Fibroblast of skin of abdomen (primary cell): Measurements from ENCODE around the gene RAD51B.

Experiments used
- DNase-seq: peaks from one replicate; pipeline ENCODE4 v3.0.0-alpha.2; 2013

The RAD51B gene

DNA sequence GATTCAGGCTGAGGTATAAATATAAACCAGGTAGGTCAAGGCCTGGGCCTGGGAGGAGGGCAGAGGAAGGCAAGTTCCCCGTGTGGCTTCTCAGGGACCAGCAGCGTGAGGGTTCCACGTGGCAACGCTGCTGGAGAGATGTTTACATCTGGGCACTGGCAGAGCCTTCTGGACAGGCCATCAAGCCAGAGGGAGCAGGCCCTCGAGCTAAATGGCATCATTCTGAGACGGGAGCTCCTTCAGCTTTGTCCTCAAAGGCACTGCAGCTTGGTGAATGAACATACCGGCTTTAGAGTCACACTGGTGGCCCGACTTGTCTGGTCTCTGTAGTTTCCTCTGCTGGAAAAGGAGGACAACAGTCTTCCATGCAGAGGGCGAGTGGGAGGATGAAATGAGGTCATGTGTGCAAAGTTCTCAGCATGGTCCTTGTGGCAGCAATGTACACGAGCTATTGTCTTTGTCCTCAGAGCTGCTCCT lies 742.0 kb downstream of the RAD51B start:
- DNase-seq = no peak

DNA sequence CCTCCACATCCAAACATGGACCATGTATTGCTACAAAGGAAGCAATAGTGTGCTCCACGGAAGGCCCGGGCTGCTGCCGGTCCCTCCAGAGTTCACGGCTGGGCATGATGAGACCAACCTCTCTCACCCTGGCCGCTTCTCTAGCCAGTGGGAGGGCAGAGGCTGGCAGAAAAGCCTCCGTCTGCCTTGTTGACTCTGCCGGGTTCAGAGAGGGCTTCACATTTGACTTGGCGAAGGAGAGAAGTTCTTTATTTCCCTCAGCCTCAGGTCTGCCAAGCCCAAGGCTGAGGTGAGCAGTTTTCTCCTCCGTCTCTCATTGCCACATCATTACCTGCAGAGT lies 743.3 kb downstream of the RAD51B start:
- no peak for DNase-seq

DNA sequence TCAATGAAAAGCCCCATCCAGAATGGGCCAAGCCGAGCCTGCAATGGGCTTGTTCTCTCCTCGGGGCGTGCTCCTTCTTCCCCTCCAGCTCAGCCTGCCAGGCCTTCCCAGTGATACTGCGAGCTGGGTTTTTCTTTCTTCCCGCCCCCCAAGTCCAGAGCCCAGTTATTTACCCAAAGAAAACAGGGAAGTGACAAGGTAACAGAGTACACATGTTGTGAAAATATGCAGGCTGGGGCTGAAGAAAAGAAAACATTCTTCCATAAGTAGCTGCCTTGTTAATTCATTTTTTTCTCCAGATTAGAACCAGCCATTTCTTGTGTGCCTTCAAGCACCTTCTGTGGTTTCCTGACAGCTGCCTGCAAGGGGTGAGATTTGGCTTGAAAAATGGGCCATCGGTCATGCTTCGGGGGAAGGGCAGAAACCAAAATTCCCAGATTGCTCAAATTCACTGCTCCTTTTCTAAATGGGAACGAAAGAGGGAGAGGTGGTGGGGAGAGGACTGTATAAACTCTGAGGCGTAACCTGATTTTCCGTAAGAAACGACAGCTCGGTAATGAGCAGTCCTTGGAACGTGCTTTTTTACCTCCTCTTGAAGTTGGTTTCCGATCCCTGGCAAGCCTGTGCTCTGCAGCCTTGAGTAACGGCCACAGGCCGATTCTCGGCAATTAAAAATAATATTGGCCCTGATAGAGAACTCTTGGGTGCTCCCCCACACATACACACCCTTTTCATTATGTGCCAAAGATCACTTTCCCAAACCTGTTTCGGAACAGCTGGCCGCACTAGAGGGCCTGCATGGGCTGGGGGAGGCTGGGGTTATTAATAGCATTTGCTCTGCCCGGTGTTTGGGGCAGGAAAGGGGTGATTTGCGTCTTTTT lies 743.9 kb downstream of the RAD51B start:
- DNase-seq = peak; percentile 83

DNA sequence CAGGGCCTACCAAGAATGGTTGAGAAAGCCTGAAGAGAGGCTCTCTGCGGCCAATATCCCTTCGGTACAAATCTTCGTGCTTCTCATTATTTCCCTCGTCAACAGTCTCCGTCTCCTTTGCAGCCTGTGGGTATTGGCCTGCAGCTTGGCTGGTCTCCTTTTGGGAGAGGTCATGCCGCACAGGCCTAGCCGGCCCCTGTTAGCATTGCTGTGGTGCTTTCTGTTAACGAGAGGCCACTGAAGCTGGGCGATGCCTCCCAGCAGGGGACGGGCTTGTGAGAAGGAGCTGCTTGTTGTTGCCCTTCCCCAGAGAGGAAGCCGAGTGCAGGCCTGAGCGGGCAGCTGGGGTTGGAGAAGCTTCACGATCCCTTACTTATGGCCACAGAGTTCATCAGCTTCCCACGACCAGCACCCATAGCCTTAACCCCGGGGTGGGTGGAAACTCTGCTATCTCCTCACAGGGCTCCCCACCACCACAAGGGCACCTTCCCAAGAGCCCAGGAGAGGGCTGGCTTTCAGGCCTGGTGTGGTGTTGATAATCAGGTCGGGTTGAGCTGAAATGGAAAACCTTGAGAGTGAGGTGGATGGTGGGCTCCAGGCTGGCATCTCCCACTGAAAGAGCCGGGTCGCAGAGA lies 744.7 kb downstream of the RAD51B start:
- no peak for DNase-seq

DNA sequence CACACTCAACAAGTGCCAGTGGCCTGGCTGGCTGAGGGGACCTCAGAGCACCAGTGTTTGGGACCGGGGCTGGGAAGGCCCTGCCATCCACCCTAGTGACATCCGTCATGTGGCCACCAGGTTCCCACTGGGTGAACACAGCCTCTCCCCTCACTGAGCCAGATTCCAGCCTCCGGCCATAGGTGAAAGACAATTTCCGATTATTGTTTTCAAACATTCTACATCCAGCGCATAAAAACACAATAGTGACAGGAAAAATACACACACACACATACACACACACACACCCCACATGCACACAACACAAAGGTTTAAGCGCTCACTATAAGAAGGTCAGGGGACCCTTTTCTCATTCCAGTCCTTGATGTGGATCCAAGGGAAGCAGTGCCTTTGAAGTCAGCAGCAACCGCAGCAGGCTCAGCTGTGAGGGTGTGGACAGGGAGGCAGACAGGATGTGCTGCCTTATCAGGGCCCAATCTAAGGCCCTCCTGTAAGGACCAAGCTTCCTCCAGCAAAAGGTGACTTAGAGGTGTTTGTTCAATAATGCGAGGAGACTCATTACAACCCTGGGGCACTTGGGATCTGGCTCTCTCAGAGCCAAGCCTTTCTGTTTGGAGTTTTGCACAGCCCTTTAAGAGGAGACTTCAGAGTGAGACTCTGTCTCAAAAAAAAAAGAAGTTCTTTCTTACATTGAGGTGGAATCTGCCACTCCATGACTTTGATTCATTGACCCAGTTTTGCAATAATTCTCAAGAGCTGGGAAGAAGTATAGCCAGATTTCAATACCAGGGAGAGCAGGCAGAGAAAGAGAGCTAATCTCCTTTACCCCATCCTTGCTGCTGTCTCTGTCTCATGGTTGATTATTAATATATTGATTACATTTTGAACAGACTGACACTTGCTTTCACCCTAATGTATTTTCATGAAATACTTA lies 745.5 kb downstream of the RAD51B start:
- DNase-seq = no peak

DNA sequence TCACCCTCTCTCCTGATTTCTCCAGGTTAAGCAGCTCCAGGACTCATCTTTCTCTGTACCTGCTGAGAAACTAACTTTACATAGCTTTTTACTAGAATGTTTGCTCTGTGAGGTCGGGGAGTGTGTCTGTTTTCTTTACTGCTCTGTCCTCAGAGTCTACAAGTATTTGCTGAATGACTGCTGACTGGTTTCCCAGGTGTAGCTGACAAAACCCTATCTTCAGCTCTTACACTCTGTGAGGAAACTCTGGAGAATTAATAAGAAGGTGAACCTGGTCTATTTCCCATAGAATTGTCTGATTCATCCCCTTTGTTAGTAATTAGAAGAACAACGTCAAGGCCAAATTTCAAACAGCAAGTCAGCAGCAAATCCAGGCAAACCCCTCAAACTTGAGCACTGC lies 746.5 kb downstream of the RAD51B start:
- no peak for DNase-seq

DNA sequence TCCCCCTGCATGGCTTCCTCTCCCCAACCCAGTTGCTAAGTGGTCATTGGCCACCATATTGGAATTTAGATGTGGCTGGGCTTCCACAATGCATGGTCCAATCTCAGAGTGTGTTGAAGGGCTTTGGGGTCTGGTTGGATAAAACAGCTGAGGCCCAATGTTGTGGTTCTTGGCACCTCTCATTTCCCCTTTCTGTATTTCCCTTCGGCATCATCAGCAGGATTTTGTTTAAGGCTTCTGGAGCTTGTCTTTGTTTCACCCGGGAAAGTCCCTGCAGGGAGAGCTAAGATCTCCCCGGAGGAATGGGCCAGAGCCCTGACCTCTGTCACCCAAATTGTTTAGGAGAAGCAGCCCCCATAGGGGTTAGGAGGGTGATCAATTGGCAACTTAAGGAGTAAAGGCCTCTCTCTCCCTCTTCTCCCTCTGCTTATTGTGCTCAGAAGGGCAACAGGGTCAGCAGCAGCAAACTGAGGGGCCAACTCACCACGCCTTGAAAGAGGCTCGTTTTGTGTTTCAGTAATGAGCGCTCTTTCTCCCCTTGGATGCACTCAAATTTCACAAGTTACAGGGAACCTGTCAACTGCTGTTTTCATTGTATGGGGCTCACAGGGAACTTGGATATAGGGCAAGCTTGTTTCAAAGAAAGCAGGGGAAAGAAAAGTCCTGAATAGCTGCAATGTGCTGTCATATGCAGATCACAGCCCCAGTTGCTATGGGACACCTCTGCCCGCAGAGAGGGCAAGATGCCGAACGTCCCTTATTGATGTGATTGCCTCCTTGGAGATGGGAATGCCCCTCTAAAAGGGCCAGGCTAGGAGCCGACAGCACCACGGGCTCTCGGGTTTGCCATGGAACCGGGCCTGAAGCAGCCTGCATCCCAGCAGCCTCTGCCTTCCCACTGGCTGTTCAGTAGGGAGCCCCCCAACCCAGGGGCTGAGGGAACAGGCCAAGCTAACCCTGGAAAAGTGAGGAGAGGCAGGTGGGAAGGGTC lies 749.6 kb downstream of the RAD51B start:
- no peak for DNase-seq

DNA sequence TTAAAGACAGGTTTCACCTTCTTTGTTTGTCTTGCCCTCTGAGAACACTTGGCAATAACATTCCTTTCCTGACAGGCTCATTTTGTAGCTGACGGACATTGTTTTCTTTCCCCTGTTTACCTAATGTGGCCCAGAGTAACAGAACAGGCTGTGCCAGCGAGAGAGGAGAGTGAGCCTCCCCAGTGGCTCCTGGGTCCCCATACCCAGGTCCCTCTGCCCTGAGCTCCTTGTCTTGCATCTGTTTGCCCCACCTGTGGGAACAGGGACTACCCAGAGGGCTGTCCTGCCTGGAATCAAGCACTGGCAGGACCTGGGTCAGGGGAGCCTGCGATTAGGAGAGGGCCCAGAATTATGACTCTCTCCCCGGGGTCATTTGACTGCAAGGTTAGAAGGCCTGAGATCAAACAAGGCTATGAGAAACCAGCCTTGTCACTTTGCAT lies 750.4 kb downstream of the RAD51B start:
- DNase-seq = no peak

DNA sequence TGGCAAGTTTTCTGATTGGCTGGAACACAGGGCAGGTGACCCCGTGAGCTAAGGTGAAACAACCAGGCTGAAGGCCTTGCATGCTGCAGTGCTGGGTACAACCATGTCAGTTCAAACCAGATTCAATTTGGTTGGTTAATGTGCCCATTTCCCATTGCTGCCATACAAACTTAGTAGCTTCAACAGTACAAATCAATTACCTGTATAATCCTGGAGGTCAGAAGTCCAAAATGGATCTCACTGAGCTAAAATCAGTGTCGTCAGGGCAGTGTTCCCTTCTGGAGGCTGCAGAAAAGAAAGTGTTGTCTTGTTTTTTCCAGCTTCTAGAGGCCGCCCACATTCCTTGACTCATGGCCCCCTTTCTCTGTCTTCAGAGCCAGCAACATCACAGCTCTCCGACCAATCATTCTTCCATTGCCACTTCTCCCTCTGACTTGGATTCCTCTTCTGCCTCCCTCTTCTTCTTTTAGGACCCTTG lies 751.6 kb downstream of the RAD51B start:
- no peak for DNase-seq

DNA sequence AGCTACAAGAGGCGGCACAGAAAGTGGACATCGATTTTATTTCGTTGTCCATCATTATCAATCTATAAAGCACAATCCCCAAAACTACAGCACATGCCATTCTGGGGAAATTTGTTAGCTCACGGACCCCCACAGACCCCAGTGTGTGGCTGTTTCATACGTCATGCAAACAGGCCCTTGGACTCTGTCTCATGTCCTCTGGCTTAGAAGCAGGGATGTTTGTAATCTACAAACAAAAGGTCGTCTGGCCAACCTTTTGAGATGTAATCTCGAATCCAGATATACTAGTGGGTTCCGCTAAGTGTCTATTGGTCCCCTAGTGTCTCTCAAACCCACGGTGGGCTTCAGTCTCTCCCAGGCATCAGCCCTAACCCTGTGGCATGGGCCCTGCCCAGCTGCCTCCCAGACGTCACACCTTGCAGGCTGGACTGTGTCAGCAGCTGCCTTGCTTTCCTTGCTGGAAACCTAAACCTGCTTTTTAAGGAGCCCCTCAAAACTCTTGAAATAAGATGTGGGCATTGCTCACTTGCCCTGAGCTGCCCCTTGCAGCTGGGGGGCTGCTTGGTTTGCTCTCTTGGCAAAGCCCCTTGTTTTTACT lies 752.4 kb downstream of the RAD51B start:
- DNase-seq = no peak

DNA sequence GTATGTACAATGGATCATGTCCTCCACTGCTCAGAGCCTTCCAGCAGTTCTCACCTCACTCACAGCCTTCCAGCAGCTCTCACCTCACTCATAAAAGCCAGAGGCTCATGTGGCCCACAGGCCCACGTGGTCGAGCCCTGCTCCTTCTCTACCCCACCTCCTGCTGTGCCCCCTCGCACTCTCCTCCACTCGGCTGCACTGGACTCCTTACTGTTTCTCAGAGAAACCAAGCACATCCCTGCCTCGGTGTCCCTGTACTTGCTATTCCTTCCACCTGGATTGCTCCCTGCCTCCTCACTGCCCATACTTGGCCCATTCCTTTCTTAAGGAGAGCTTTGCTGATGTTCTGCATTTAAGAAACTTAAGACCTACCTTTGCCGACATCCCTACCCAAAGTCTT lies 753.5 kb downstream of the RAD51B start:
- DNase-seq = no peak

DNA sequence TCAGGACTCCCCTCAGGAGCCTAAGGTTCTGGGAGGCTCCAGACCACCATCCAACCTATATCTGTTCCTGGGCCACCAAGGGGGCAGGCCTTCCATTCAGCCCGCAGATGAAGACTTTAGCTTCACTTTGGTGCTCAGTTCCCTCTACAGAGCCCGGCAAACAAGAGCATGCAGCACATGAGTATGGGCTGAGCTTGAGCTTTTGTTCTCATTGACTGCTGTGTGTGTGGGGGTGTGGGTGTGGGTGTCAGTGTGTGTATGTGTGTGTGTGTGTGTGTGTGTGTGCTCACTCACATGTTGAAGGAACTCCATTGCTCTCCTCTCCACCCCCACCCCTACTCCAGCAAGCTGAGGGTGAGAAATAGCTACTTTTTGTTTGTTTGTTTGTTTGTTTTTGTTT lies 754.1 kb downstream of the RAD51B start:
- DNase-seq = no peak

DNA sequence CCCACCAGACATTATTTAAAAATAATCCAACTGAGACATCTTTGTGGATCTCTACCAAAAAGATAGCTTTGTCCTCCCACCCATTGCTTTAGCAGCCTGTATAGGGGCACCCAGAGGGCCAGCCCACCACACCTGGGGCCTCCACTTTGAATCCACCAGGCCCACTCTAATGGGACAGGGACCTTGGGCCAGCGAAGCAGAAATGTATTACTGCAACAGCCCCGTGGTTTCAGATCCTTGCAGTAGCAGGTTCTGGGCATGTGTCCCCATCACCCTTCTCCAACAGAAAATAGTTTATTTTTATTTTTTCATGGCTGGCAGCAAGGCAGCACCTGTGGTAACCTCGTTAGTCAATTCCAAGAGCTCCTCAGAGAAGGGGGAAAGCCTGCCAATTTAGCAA lies 754.9 kb downstream of the RAD51B start:
- no peak for DNase-seq

DNA sequence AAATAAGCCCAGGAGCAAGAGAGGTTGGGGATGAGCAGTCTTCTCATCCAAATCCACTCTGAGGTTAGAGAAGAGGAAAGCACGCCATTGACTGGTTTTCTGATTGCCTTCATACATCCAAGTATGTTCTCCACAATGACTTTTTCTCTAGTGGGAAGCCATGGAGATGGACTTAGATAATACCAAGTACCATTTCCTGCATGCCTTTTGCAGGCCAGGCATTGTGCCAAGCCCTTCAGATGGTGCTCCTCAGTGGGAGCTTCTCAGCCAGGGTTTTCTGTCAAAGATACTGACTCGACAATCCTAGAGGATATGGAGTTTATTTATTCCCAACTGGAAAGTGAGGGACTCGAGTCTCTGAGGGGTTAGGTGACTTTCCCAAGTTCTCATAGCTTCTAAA lies 755.3 kb downstream of the RAD51B start:
- DNase-seq = peak; percentile 72

DNA sequence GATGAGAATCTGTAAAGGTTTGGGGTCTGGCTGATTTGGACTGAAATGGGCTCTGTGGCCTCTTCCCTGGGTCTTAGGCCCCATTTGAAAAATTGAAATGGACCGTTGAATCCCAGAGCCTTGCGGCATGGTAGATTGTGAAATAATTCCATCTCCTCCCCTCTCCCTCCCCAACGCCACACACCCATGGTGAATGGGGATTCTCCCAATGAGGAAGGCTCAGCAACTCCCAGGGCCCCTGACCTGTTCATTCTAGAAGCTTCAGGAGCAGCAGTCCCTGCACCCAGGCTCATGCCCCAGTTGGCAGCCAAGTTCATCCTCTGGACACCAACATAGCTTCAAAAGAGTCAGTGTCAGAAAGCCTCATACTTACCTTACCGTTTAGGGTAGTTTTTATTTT lies 755.8 kb downstream of the RAD51B start:
- DNase-seq = no peak

DNA sequence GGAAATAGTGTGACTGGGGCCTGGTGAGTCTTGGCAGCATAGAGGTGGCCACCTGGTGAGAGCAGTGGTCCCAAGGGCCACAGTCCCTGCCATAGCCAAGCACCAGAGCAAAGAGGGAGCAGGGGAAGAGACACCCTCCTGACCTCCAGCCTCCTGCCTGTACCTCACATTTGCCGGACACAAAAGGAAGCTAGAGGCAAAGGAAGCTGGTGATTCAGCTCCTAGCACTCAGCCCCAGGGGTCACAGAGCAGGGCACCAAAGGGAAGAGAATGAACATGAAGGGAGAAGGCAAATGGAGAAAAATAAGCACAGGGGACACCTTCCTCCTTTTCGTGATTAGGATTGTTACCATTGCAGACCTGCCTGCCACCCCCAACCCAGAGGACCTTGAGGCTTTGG lies 756.5 kb downstream of the RAD51B start:
- DNase-seq = no peak

DNA sequence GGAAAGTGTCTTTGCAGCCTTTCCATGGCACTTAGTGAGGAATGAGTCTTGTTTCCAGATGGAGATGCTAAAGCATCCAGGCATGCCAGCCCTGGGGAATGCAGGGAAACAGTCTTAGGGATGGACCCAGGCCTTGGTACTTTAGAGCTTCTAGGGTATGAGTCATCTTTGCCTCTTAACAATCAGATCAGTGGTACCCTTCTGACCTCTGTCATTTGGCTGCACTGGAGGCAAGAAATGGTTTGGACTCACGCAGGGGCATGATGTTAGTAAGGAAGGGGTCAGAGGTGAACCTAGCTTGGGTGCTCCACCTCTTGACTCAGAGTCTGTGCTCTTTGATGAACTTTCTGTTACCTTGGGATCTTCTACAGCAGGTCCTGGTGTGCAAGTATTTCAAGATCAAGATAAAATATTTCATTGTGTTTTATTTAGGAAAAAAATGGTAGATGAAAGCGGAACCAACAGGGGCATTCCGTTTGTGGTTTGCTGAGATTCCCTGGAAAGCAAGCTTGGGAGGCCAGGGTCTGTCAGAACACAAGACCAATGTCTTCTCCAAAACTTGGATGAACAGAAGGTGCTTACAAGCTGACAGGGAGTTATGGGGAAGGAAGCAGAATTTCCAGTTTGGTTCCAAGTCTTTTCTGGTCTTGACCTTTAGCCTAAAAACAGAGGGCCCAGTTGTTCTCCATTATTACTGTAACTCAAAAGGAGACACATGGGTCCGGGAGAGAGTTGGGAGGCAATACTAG lies 757.1 kb downstream of the RAD51B start:
- peak; percentile 51 for DNase-seq

DNA sequence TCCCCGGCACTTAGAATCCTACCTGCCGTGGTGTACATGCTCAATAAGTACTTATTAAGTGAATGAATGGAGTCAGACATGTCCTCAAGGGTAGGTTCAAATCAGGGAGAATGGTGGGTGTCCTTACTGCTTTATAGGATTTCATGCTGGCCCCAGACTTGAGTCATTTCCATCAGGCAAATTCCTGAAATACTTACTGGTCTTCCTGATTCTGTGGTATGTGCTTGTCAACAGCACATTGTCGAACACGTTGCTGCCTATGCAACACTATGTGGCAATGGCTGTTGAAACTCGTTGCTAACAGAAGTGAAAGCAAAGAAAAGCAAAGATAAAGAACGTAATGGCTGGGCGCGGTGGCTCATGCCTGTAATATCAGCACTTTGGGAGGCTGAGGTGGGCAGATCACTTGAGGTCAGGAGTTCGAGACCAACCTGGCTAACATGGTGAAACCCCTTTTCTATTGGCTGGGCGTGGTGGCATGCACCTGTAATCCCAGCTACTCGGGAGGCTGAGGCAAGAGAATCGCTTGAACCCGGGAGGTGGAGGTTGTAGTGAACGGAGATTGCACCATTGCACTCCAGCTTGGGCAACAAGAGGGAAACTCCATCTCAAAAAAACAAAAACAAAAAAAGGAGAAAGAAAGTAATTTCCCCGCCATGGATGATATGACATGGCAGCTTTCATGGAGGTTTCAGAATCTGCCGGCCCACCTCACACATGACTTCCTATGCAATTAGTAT lies 758.4 kb downstream of the RAD51B start:
- DNase-seq = peak; percentile 98

DNA sequence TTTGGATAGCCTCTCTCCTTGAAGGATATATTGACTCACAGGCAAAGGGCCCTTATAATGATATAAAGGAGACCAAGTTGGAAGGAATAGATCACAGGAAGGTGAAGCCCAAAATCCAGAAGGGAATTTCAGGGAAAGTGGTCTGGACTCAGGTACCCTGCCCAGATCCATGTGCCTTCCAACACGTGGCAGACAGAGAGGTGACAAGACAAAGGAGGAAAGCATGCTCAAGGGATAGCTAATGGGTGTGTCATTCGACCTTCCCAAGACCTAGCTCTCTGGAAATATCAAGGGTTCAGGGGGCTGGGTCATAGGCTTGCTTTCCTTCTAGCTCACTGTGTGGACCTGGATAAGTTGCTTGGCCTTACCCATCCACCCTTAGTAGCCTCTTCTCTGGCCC lies 759.0 kb downstream of the RAD51B start:
- DNase-seq = no peak
